HS-5 (cell line): Measurements from ENCODE around the gene ICA1.
A peak's percentile ranks its signal among the peaks of the same experiment; 100 is the strongest.

Source experiments
- DNase-seq: peaks from one replicate; pipeline ENCODE4 v3.0.0-alpha.2; 2012; ENCODE audit warnings: low read depth

ICA1 gene

DNA sequence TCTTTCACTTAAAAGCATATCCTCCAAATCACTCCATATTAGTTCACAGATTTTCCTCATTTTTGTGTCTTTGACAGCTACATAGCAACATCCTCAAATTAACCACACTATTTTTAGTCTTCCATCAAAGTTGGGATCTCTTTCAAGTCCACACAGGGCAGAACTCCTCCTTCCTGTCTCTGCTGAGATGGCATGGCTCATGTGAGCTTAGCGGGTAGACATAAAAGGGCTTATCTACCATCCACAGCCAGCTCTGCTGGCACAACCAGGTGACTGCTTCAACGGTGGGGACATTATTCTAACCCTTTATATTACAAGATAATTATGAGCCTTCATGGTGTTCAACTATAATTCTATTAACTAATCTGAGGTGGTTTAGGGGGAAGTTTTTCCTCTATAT, 35.5 kb downstream of the ICA1 start:
- DNase-seq = no peak

- DNase-seq = no peak
These were observed 40.4 kb downstream of the ICA1 start for GRCh38 chr7:8221567-8221966.

DNA sequence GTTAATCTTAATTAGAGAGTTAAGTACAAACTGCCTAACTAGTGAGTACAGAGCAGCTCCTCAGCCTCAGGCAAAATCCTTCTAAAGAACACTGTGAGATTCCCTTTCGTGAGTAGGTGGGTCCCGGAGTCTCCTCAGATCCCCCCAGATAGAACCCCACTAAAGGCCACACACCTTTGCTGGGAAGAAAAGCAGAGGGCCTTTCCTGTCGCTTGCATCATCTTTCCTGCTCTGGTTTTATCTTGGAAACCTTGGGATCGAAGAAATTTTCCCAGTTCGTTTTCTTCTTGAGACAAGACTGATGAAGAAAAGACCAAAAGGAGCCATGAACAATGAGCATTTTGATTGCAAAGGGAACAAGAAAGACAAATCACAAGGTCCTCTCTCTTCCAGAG, 40.9 kb downstream of the ICA1 start:
- no peak for DNase-seq

DNA sequence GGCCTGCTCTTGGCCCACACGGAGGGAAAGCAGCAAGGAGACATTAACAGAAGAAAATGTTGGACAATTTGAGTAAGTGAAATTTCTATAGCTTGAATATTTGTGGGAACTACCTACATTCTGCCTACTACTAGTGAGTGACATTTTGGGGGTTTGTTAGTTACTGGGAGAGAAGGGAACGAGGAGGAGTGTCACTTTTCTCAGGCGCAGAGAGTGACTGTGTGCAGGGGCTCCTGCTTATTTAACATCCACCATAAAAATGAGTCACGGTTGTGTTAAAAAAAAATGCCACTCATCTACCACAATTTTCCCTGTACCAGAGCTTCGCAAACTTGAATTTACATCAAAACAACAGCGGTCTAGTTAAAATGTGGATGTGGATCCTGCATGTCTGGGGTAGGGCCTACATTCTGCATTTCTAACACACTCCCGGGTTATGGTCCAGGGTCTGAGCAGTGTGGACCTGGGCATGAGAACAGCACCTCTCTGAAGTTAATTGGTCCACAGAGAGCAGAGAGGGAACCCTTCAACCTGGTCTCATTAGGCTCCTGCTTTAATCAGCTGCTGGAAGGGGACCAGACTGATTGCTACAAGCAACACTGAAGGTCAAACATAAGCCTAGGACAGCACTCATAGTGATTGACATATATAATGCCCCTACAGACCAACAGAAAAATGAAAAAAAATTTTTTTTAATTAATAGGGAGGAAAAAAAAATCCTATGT, 41.4 kb downstream of the ICA1 start:
- no peak for DNase-seq

DNA sequence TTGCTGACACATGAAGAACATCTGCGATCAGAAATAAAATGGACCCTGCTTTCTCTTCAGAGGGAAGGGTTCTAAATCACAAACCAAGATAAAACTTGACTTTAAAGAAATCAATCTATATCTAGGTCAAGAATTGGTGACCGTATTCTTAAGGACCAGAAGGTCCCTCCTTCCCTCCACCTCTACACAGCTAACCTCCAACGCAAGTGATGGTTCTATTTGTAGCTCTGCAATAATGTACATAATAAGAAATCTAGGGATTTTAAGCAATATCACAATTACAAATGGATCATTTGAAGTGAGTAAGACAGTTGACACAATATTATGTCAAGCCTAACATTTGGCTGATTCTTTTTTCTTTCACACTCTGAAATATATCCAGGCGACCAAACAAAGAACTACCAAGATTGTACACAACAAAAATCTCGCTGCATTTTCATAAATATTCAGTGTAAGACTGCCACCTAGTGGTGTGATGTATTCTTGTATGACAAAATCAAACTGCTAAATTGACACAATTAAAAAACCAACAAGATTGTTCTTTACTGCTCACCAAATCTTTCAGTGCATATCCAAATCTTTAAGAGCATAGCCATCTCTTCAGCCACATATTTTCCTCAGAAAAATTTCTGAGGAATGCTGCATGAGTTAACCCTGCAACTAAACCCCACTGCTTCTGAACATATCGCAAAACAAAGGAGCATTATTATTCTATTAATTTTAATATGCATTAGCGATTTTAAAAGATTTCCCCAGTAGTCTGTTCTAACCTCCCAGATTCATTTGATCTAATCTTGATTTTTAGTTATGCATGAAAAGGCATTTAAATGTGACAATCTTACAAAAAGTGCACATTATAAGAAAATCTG, 44.5 kb downstream of the ICA1 start:
- peak; percentile 64 for DNase-seq

DNA sequence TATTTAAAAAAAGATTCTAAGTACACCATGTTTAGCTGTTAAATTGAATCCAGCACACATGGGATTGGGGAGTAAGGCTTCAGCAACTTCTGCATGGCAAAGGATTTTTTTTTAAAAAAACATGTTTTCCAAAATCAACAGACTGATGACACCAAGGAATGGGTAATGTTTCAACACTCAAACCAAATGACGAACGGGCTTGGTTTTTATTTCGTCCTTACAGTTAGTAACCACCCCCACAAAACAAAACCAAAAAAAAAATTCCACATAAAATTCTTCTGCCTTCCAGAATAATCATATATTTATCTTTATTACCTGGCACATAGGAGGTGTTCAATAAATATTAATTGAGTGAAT, 45.7 kb downstream of the ICA1 start:
- no peak for DNase-seq

GRCh38 chr7:8215648-8216333, 46.2 kb downstream of the ICA1 start:
- DNase-seq = no peak

- no peak for DNase-seq
These were observed 47.6 kb downstream of the ICA1 start for GRCh38 chr7:8214244-8214824.

DNA sequence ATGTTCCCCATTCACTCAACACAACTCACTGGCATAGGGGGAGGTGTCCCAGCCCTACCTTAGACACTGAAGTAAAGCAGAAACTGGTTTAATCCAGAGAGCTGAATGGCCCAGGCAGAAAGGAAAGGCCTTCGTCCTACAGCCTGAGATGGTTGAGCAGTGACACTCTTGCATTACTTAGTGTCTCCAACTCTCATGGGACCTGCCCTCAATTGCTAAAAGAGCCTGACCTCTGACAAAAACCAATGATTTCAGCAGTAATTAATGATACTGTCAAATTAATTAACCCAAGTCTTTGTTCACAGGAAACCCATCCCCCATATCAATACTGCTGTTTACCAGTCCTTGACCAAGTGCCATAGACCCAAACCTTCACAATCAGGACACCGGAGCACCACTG, 48.6 kb downstream of the ICA1 start:
- no peak for DNase-seq

- DNase-seq = no peak
These were observed 49.3 kb downstream of the ICA1 start for GRCh38 chr7:8212638-8213037.

DNA sequence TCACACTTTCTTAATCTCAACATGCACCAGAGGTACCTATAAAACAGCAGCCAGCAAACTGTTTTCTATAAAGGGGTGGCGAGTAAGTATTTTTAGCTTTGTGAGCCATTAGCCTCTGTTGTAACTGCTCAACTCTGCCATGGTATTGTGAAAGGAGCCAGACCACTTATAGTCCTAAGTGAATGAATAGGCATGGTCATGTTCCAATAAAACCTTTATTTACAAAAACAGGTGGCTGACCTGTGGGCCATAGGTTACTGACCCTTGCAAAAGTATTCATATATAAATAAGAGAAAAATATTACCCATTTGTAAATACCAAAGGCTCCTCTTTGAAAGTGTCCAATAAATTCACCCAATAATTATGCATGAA, 50.3 kb downstream of the ICA1 start:
- no peak for DNase-seq

GRCh38 chr7:8210845-8211724, 50.9 kb downstream of the ICA1 start:
- no peak for DNase-seq

DNA sequence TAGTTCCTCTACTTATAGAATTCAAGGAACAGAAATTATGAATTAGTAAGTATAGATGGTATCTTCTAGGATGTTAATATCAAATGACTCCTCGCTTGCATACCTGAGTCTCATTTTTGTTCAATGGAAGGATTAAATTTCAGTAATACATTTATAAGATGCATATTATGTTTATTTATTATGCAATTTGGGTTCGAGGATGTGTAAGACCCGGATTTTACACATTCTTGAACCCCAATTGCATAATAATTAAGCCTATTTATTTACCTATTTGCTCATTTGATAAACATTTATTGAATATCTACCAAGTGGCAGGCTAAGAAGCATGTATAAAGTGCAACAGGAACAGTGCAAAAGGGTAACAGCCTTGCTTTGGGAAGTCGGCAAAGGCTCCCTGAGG, 52.6 kb downstream of the ICA1 start:
- no peak for DNase-seq

DNA sequence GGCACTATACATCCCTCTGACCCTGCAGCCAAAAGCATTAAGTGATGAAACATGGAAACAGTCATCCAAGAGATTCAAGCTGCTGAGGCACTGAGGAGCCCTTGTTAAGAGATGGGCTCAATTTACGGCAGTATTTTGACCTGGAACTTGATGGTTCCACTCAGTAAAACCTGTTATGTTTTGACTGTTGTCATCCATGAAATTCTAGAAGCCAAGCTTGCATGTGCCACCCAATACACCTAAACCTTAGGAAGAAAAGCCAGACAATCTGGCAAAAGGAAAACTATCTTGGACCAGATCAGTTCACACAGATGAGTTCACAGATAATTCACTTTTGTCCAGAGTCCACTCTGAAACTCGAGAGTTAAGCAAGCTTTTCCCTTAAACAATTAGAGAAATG, 53.2 kb downstream of the ICA1 start:
- DNase-seq = no peak

GRCh38 chr7:8206956-8207355, 55.0 kb downstream of the ICA1 start:
- DNase-seq = no peak

GRCh38 chr7:8205537-8205936, 56.4 kb downstream of the ICA1 start:
- no peak for DNase-seq

GRCh38 chr7:8205031-8205387, 57.0 kb downstream of the ICA1 start:
- no peak for DNase-seq

DNA sequence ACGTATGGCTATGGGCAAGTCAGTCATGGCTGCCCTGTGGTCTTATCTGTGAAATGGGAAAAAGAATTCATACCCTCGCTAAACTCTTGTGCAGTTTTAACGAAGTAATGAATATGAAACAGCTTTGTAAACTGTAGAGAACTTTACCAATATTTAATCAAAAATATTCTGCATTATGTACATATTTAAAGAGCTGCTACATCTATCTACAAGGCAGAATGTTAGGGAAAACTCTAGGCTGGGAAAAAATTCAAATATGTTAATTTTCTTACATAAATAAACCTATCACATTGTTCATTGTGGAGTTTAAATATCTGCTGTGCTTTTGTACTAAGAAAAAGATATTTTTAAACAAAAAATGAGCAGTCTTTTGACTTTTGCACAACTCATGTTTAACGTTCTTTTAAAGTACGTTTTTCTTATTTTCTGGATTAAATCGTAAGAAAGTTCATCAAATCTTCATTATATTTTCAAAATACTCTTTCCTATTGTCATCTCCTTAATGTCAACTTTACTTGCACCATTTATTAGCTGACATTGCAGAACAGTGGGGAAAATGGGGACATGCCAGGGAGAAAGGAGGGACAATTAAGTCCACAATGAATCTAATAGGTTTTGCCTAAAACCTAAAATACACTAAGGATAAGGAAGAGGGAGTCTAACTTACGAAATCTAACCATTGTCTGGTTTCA, 57.5 kb downstream of the ICA1 start:
- no peak for DNase-seq

GRCh38 chr7:8201846-8202441, 60.0 kb downstream of the ICA1 start:
- DNase-seq = no peak

GRCh38 chr7:8200717-8201116, 61.2 kb downstream of the ICA1 start:
- no peak for DNase-seq

DNA sequence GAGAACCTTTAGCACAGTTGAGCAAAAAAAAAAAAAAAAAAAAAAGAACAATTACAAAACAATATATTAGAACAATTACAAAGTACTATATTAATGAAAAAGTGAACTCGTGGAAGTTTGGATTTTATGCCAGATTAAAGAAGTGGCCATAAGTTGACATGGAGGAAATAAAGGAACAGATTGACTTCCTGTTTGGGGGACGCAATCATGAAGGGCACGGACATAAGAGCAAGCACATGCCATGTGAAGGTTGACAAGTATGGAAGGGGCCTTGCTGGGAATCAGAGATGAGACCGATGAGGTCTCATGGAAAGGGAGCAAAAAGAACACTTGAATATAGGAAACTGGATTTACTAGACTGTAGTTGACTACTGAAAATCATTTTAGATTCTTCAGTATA, 61.7 kb downstream of the ICA1 start:
- no peak for DNase-seq
